HL-60 (cell line): ENCODE measurements around the gene SMAD4.

ENCODE experiments used
- DNase-seq, 2 experiments: peaks; one replicate each; pipeline ENCODE4 v3.0.0-alpha.2; 2010 to 2020; ENCODE audit warnings: low read depth in 1 of 2, low spot score in 1 of 2
- H3K27ac ChIP-seq: fragments of 250-450 bp; sonication (Bioruptor Pico); replicated peaks from 2 replicates; pipeline ENCODE4 v1.5.1; 2020; ENCODE audit warnings: mild to moderate bottlenecking, moderate library complexity
- H3K27me3 ChIP-seq: fragments of 250-450 bp; sonication (Bioruptor Pico); 2 replicates; pipeline ENCODE4 v1.5.1; 2021; ENCODE audit warnings: mild to moderate bottlenecking, moderate library complexity; ENCODE audit not compliant: insufficient read depth, poor library complexity, severe bottlenecking
- H3K4me3 ChIP-seq: replicated peaks from 2 replicates; pipeline ENCODE4 v1.5.1; 2011; ENCODE audit warnings: mild to moderate bottlenecking, control low read depth, low read length; ENCODE audit not compliant: insufficient read depth
- GABPA ChIP-seq: IDR thresholded peaks from 2 replicates; pipeline ENCODE4 v1.6.1; 2012; ENCODE audit warnings: low read depth
- POLR2AphosphoS5 ChIP-seq: IDR thresholded peaks from 2 replicates; pipeline ENCODE4 v1.6.1; 2012; ENCODE audit warnings: low read depth
- SPI1 ChIP-seq: IDR thresholded peaks from 2 replicates; pipeline ENCODE4 v1.6.1; 2012; ENCODE audit warnings: low read depth, mild to moderate bottlenecking, borderline replicate concordance
- TF ChIP-seq, protein P1 (sequence below): IDR thresholded peaks from 2 replicates; pipeline ENCODE4 v1.6.1; 2012; ENCODE audit warnings: low read depth; ENCODE audit not compliant: insufficient replicate concordance
- TF ChIP-seq, protein P2 (sequence below): IDR thresholded peaks from one replicate; pipeline ENCODE4 v1.5.1; 2011; ENCODE audit warnings: low read length, control low read depth, inconsistent platforms; ENCODE audit not compliant: insufficient read depth

The SMAD4 gene

DNA sequence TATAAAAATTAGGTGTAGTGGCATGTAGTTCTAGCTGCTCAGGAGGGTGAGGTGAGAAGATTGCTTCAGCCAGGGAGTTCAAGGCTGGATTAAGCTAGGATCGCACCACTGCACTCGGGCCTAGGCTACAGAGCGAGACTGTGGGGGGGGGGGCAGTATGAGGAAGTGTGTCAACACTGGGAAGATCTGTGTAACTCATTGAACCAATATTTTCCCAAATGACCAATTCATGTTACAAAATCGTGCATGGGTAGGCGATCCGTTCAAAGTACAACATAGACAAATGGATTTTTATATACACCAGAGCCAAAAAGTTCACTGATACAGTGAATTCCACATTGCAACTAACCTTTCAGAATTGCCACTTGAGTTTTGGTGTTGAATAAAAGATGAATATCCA is 8.1 kb downstream of the SMAD4 start:
- no peak overlapping the region for H3K27ac ChIP-seq
- no peak overlapping the region for H3K4me3 ChIP-seq
- TF ChIP-seq SPI1 (peak; percentile 65; the same call in 1 of the 2 replicates), GABPA (no peak)
- TF ChIP-seq, protein P1, sequence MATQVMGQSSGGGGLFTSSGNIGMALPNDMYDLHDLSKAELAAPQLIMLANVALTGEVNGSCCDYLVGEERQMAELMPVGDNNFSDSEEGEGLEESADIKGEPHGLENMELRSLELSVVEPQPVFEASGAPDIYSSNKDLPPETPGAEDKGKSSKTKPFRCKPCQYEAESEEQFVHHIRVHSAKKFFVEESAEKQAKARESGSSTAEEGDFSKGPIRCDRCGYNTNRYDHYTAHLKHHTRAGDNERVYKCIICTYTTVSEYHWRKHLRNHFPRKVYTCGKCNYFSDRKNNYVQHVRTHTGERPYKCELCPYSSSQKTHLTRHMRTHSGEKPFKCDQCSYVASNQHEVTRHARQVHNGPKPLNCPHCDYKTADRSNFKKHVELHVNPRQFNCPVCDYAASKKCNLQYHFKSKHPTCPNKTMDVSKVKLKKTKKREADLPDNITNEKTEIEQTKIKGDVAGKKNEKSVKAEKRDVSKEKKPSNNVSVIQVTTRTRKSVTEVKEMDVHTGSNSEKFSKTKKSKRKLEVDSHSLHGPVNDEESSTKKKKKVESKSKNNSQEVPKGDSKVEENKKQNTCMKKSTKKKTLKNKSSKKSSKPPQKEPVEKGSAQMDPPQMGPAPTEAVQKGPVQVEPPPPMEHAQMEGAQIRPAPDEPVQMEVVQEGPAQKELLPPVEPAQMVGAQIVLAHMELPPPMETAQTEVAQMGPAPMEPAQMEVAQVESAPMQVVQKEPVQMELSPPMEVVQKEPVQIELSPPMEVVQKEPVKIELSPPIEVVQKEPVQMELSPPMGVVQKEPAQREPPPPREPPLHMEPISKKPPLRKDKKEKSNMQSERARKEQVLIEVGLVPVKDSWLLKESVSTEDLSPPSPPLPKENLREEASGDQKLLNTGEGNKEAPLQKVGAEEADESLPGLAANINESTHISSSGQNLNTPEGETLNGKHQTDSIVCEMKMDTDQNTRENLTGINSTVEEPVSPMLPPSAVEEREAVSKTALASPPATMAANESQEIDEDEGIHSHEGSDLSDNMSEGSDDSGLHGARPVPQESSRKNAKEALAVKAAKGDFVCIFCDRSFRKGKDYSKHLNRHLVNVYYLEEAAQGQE: no peak
- TF ChIP-seq, protein P2, sequence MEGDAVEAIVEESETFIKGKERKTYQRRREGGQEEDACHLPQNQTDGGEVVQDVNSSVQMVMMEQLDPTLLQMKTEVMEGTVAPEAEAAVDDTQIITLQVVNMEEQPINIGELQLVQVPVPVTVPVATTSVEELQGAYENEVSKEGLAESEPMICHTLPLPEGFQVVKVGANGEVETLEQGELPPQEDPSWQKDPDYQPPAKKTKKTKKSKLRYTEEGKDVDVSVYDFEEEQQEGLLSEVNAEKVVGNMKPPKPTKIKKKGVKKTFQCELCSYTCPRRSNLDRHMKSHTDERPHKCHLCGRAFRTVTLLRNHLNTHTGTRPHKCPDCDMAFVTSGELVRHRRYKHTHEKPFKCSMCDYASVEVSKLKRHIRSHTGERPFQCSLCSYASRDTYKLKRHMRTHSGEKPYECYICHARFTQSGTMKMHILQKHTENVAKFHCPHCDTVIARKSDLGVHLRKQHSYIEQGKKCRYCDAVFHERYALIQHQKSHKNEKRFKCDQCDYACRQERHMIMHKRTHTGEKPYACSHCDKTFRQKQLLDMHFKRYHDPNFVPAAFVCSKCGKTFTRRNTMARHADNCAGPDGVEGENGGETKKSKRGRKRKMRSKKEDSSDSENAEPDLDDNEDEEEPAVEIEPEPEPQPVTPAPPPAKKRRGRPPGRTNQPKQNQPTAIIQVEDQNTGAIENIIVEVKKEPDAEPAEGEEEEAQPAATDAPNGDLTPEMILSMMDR: no peak
- DNase-seq: no peak
- H3K27me3 ChIP-seq: no peaks in the 10 kb centered on the region

DNA sequence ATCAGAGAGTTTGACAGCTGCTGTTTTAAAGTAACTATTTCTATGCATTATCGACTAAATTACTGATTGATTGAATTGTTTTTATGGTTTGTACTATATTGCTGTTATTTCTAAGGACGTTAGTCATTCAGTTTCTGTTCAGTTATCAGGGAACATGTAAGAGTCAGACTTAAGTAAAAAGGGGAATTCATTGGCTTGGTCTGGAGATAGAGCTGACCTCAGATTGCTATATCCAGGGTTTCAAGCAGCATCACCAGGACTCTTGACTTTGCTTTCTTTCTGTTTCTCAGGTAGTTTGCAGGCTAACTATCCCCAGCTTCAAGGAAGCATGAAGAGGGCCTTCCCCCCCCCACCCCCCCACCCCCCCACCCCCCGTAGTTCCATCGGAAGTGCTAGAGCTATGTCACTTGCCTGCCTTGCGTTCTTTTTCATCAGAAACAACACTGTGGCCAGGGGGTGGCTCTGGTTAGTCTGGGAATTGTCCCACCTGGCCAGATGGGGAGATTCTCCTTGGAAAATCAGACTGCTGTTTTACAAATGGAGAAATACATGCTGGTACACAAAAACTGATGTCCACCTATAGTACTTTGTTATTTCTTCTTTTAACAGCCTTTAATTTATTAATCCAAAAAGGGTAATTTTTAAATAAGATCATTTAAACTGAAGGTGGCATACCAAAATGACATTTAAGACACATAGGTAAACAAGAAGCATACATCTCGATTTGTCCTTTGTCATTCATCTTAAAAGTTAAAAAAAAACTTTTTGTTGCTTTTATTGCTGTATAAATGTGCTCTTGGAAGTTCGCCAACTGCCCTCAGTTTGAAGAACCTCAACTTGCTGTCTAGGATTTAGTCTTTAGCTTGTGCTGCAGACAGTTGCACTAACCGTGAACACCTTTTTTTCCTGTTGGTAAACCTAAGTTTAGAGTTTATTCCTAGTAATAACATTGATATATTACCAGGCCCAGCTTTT is 9.4 kb downstream of the SMAD4 start:
- DNase-seq: no peak
- Histone ChIP-seq H3K27ac (no peak overlapping the region), H3K27me3 (no peaks in the 10 kb centered on the region), H3K4me3 (no peak overlapping the region)
- TF ChIP-seq POLR2AphosphoS5 (no peak), SPI1 (no peak), GABPA (no peak)
- TF ChIP-seq, protein P2: no peak
- TF ChIP-seq, protein P1: no peak

DNA sequence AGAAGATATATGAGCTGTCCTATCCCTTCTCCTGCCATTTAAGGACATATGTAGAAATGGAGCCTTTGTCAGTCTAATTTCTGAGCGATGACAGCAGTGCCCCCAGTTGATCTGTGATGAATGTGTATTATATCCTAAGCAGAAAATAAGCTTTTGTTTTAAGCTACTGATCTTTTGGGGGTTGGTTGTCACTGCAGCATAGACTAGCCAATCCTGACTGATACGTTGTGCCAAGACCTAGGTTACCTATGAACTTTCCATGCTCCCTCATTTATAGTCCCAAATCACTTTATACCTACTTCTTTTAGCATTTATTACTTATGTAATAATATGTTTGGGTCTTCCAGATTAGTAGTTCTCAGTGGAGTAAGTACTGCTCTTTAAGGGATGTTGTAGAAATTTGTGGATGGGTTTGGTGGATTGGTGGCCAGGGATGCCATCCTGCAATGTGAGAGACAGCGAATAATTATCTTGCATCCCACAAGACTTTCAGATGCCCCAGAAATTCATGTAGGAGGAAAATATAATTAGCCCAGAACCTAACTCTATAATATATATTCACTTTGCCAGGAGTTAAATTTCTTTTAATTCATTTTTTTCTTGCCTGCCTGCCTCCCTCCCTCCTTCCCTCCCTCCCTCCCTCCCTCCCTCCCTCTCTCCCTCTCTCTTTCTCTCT is 11.8 kb downstream of the SMAD4 start:
- Histone ChIP-seq H3K27me3 (no peaks in the 10 kb centered on the region), H3K4me3 (no peak overlapping the region), H3K27ac (no peak overlapping the region)
- DNase-seq: no peak
- TF ChIP-seq SPI1 (no peak), GABPA (no peak), POLR2AphosphoS5 (0 out of 2 replicates have a peak, but pooled peaks have one; percentile 14)
- TF ChIP-seq, protein P2: no peak
- TF ChIP-seq, protein P1: no peak
